Endodermal cell (in vitro differentiated cells): ENCODE results near the gene KRT25. TPM values are rescaled to one million over a fixed set of nuclear protein-coding genes. Genes with fewer than 3 reads are reported as not detected.

Experiments
- DNase-seq: peaks from one replicate; pipeline ENCODE4 v3.0.0-alpha.2; 2017
- H3K27ac ChIP-seq: 2 replicates; pipeline ENCODE4 v1.5.1; 2013; ENCODE audit warnings: mild to moderate bottlenecking, low read depth, low read length, moderate library complexity
- H3K27me3 ChIP-seq: 2 replicates; pipeline ENCODE4 v1.6.1; 2013; ENCODE audit warnings: mild to moderate bottlenecking, low read length, moderate library complexity; ENCODE audit not compliant: insufficient read depth, control insufficient read depth, poor library complexity, severe bottlenecking
- H3K36me3 ChIP-seq: 2 replicates; pipeline ENCODE4 v1.7.0; 2013; ENCODE audit warnings: mild to moderate bottlenecking, low read length, moderate library complexity; ENCODE audit not compliant: control insufficient read depth, insufficient read depth
- H3K4me1 ChIP-seq: one replicate; pipeline ENCODE4 v1.7.0; 2013; ENCODE audit warnings: low read length; ENCODE audit not compliant: control insufficient read depth, insufficient read depth
- H3K4me3 ChIP-seq: 2 replicates; pipeline ENCODE4 v1.5.1; 2013; ENCODE audit warnings: mild to moderate bottlenecking, low read length, moderate library complexity
- H3K9ac ChIP-seq: 2 replicates; pipeline ENCODE4 v1.6.1; 2013; ENCODE audit warnings: mild to moderate bottlenecking, low read length, moderate library complexity; ENCODE audit not compliant: poor library complexity, severe bottlenecking; ENCODE audit errors: extremely low read depth
- H3K9me3 ChIP-seq: 2 replicates; pipeline ENCODE4 v1.6.1; 2013; ENCODE audit warnings: mild to moderate bottlenecking, low read length, moderate library complexity; ENCODE audit not compliant: control insufficient read depth
- H3K27ac Mint-ChIP-seq: 2 replicates; pipeline ENCODE4 v1.8.0; 2020; ENCODE audit warnings: mixed read lengths
- H3K27me3 Mint-ChIP-seq: 2 replicates; pipeline ENCODE4 v1.8.0; 2021; ENCODE audit warnings: mild to moderate bottlenecking, mixed read lengths; ENCODE audit not compliant: insufficient read depth
- H3K36me3 Mint-ChIP-seq: 2 replicates; pipeline ENCODE4 v1.8.0; 2020; ENCODE audit warnings: low read depth, mixed read lengths
- H3K4me1 Mint-ChIP-seq: 2 replicates; pipeline ENCODE4 v1.8.0; 2020; ENCODE audit warnings: mixed read lengths
- H3K4me3 Mint-ChIP-seq: 2 replicates; pipeline ENCODE4 v1.8.0; 2020; ENCODE audit warnings: mild to moderate bottlenecking, moderate library complexity, mixed read lengths
- H3K9me3 Mint-ChIP-seq: 2 replicates; pipeline ENCODE4 v1.8.0; 2020; ENCODE audit warnings: mild to moderate bottlenecking, mixed read lengths
- CTCF ChIP-seq: fragments of 200-600 bp; sonication (generic); conservative IDR thresholded peaks from 2 replicates; pipeline ENCODE4 v1.5.0; 2021; ENCODE audit warnings: antibody characterized with exemption, mild to moderate bottlenecking
- WGBS, 2 experiments: methylation state at CpG; one replicate each; pipeline versions ENCODE4 v1.1.5 to v1.1.7; 2013; ENCODE audit warnings: missing lambda C conversion rate in 2 of 2, mixed read lengths in 1 of 2; ENCODE audit not compliant: insufficient coverage in 1 of 2, insufficient read length in 1 of 2; 5-methylcytosine and 5-hydroxymethylcytosine counted together
- total RNA-seq, 2 donors: library from RNA; stranded (reverse); fragmentation: NEBNext Ultra II Directional in 1 of 2; extraction: Animal tissue kit (Norgen Biotek cat#: 25700) in 1 of 2; gene quantifications; 2 replicates in 1 of 2; 3 replicates in 1 of 2; pipeline ENCODE4 v1.2.1, GENCODE V29; 2021

Gene KRT25
- total RNA-seq, 2 donors from 2014 or later: not detected

DNA sequence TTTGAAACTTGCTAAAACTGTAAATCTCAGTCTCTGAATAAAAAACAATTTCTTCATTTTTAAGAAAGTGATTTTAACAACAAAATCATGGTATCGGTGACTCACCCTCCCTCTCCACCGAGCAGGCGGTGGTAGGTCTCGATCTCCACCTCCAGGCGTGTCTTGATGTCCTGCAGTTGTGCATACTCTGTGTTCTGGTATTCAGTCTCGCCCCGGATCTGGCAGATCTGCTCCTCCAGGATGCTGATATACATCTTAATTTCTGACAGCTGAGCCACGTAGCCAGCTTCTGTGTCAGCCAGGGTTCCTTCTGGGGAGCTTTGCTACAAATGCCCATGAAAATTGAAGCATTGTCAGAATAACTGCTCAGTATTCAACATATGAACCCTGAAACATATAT lies 36.2 kb downstream of the KRT25 start:
- WGBS, 2 experiments: 92 to 97% methylated on average over 4 to 8 of the region's 8 CpGs
- H3K4me1 Mint-ChIP-seq: peaks cover 10% of the 10 kb centered on the region

GRCh38 chr17:40717776-40718175 lies 37.4 kb downstream of the KRT25 start:
- H3K27me3 Mint-ChIP-seq: peaks cover 11% of the 10 kb centered on the region
- H3K36me3 Mint-ChIP-seq: no peaks in the 10 kb centered on the region
- Histone ChIP-seq H3K27ac (no peak overlapping the region), H3K4me3 (no peak overlapping the region), H3K9ac (no peak overlapping the region), H3K27me3 (no peaks in the 10 kb centered on the region), H3K9me3 (no peaks in the 10 kb centered on the region), H3K4me1 (no peaks in the 10 kb centered on the region), H3K36me3 (no peaks in the 10 kb centered on the region)
- DNase-seq: no peak
- H3K4me1 Mint-ChIP-seq: peaks cover 7% of the 10 kb centered on the region
- 80 to 83% methylated on average over 1 to 3 of the region's 3 CpGs for WGBS, 2 experiments
- peaks cover 4% of the 10 kb centered on the region for H3K9me3 Mint-ChIP-seq
- no peak overlapping the region for H3K27ac Mint-ChIP-seq
- no peak overlapping the region for H3K4me3 Mint-ChIP-seq
- no peak for TF ChIP-seq CTCF

More for the DNA sequence above, 36.2 kb downstream of the KRT25 start:
- Mint-ChIP-seq H3K36me3 (no peaks in the 10 kb centered on the region), H3K4me3 (no peak overlapping the region), H3K9me3 (no peaks in the 10 kb centered on the region), H3K27ac (no peak overlapping the region), H3K27me3 (peaks cover 8% of the 10 kb centered on the region)
- DNase-seq: no peak
- H3K9ac ChIP-seq: no peak overlapping the region
- no peaks in the 10 kb centered on the region for H3K4me1 ChIP-seq
- TF ChIP-seq CTCF: no peak
- H3K4me3 ChIP-seq: no peak overlapping the region
- no peaks in the 10 kb centered on the region for H3K27me3 ChIP-seq
- no peaks in the 10 kb centered on the region for H3K36me3 ChIP-seq
- no peak overlapping the region for H3K27ac ChIP-seq
- no peaks in the 10 kb centered on the region for H3K9me3 ChIP-seq

- H3K36me3 Mint-ChIP-seq: no peaks in the 10 kb centered on the region
- DNase-seq: no peak
- 88 to 91% methylated on average over 6 of the region's 6 CpGs for WGBS, 2 experiments
Measured at GRCh38 chr17:40714473-40714872, 40.7 kb downstream of the KRT25 start.

More at GRCh38 chr17:40714473-40714872, 40.7 kb downstream of the KRT25 start:
- peaks cover 4% of the 10 kb centered on the region for H3K9me3 Mint-ChIP-seq
- no peak overlapping the region for H3K4me3 Mint-ChIP-seq
- no peak overlapping the region for H3K27ac Mint-ChIP-seq
- no peaks in the 10 kb centered on the region for H3K4me1 ChIP-seq
- TF ChIP-seq CTCF: no peak
- peaks cover 9% of the 10 kb centered on the region for H3K27me3 Mint-ChIP-seq
- no peaks in the 10 kb centered on the region for H3K9me3 ChIP-seq
- no peak overlapping the region for H3K9ac ChIP-seq
- H3K27ac ChIP-seq: no peak overlapping the region
- H3K27me3 ChIP-seq: no peaks in the 10 kb centered on the region
- no peak overlapping the region for H3K4me3 ChIP-seq
- H3K36me3 ChIP-seq: no peaks in the 10 kb centered on the region
- H3K4me1 Mint-ChIP-seq: no peaks in the 10 kb centered on the region
